Loucy (cell line): ENCODE measurements around the gene ANXA5.

Experiments
- H2AFZ ChIP-seq: fragments of 200-600 bp; sonication (generic); 2 replicates; pipeline ENCODE4 v1.6.0; 2016; ENCODE audit warnings: antibody characterized with exemption, mild to moderate bottlenecking, low read length, moderate library complexity
- H3F3A ChIP-seq: fragments of 200-600 bp; 2 replicates; pipeline ENCODE4 v1.6.0; 2016; ENCODE audit warnings: antibody characterized with exemption, low read depth, mild to moderate bottlenecking
- H3K27me3 ChIP-seq: fragments of 200-600 bp; sonication (generic); 2 replicates; pipeline ENCODE4 v1.6.1; 2014; ENCODE audit warnings: low read length, mild to moderate bottlenecking; ENCODE audit not compliant: insufficient read depth, poor library complexity, severe bottlenecking
- H3K36me3 ChIP-seq: fragments of 200-600 bp; sonication (generic); 2 replicates; pipeline ENCODE4 v1.6.1; 2016; ENCODE audit warnings: low read length; ENCODE audit not compliant: insufficient read depth
- H3K4me1 ChIP-seq: fragments of 200-600 bp; sonication (generic); 2 replicates; pipeline ENCODE4 v1.5.1; 2014; ENCODE audit warnings: low read length, mild to moderate bottlenecking; ENCODE audit not compliant: insufficient read depth, poor library complexity, severe bottlenecking
- H3K4me2 ChIP-seq: fragments of 200-600 bp; sonication (generic); 2 replicates; pipeline ENCODE4 v1.6.0; 2014; ENCODE audit warnings: antibody characterized with exemption, low read length, low read depth, mild to moderate bottlenecking; ENCODE audit not compliant: poor library complexity, severe bottlenecking
- H3K4me3 ChIP-seq: fragments of 200-600 bp; sonication (generic); 2 replicates; pipeline ENCODE4 v1.5.1; 2014; ENCODE audit warnings: low read length, mild to moderate bottlenecking, mixed read lengths; ENCODE audit not compliant: poor library complexity, severe bottlenecking
- H3K79me2 ChIP-seq: fragments of 200-600 bp; sonication (generic); 2 replicates; pipeline ENCODE4 v1.6.1; 2014; ENCODE audit warnings: low read length; ENCODE audit not compliant: insufficient read depth
- H3K9ac ChIP-seq: fragments of 200-600 bp; sonication (generic); 2 replicates; pipeline ENCODE4 v1.6.0; 2014; ENCODE audit warnings: mild to moderate bottlenecking, low read depth, low read length, moderate library complexity; ENCODE audit not compliant: poor library complexity, severe bottlenecking
- H3K9me2 ChIP-seq: fragments of 200-600 bp; sonication (generic); replicated peaks from 2 replicates; pipeline ENCODE4 v1.6.1; 2016; ENCODE audit warnings: low read depth, low read length, mixed read lengths
- H3K9me3 ChIP-seq: fragments of 200-600 bp; sonication (generic); 2 replicates; pipeline ENCODE4 v1.6.1; 2014; ENCODE audit warnings: mild to moderate bottlenecking, antibody characterized with exemption, low read length, low read depth; ENCODE audit not compliant: insufficient read depth
- H4K20me1 ChIP-seq: fragments of 200-600 bp; sonication (generic); 2 replicates; pipeline ENCODE4 v1.6.0; 2014; ENCODE audit warnings: antibody characterized with exemption, low read length, mild to moderate bottlenecking; ENCODE audit not compliant: insufficient read depth, poor library complexity, severe bottlenecking
- EZH2phosphoT487 ChIP-seq: fragments of 200-600 bp; IDR thresholded peaks from 2 replicates; pipeline ENCODE4 v1.6.1; 2018; ENCODE audit warnings: antibody characterized with exemption, mild to moderate bottlenecking, moderate library complexity, borderline replicate concordance
- TF ChIP-seq, protein P1 (sequence below): fragments of 200-600 bp; sonication (generic); conservative IDR thresholded peaks from 2 replicates; pipeline ENCODE4 v1.5.1; 2014; ENCODE audit warnings: mild to moderate bottlenecking, antibody characterized with exemption, low read length

ANXA5 gene

GRCh38 chr4:121709766-121710405 is 13.1 kb upstream of the ANXA5 start:
- Histone ChIP-seq H3K9ac (no peak overlapping the region), H3K4me1 (no peaks in the 10 kb centered on the region), H4K20me1 (no peaks in the 10 kb centered on the region), H3K36me3 (no peaks in the 10 kb centered on the region), H2AFZ (no peak overlapping the region), H3K4me2 (no peak overlapping the region), H3K9me3 (no peaks in the 10 kb centered on the region), H3F3A (no peaks in the 10 kb centered on the region), H3K79me2 (no peaks in the 10 kb centered on the region), H3K27me3 (no peaks in the 10 kb centered on the region), H3K9me2 (no peaks in the 10 kb centered on the region), H3K4me3 (no peak overlapping the region)
- TF ChIP-seq, protein P1, sequence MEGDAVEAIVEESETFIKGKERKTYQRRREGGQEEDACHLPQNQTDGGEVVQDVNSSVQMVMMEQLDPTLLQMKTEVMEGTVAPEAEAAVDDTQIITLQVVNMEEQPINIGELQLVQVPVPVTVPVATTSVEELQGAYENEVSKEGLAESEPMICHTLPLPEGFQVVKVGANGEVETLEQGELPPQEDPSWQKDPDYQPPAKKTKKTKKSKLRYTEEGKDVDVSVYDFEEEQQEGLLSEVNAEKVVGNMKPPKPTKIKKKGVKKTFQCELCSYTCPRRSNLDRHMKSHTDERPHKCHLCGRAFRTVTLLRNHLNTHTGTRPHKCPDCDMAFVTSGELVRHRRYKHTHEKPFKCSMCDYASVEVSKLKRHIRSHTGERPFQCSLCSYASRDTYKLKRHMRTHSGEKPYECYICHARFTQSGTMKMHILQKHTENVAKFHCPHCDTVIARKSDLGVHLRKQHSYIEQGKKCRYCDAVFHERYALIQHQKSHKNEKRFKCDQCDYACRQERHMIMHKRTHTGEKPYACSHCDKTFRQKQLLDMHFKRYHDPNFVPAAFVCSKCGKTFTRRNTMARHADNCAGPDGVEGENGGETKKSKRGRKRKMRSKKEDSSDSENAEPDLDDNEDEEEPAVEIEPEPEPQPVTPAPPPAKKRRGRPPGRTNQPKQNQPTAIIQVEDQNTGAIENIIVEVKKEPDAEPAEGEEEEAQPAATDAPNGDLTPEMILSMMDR, result no peak
- TF ChIP-seq EZH2phosphoT487, result no peak

DNA sequence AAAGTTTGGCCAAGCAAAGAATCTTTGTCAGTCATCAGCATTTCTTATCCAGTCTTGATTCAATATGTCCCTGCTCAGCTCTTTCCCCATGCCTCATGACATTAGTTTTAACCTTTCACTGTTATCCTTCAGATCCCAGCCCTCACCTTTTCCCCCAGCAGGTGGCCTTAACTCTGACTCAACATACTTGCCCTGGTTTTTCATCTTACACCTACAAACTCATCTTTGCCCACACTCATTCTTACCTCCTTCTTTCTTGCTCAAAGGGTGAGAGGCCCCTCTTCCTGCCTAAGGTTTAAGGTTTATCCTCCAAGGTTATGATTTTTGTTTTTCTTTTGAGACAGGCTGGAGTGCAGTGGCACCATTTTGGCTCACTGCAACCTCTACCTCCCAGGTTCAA is 10.6 kb upstream of the ANXA5 start:
- no peak overlapping the region for H3K4me2 ChIP-seq
- TF ChIP-seq EZH2phosphoT487, result no peak
- TF ChIP-seq, protein P1, result no peak

GRCh38 chr4:121706595-121707021 is 9.8 kb upstream of the ANXA5 start:
- H3K27me3 ChIP-seq, result no peaks in the 10 kb centered on the region
- H3K4me1 ChIP-seq, result no peaks in the 10 kb centered on the region
- no peak overlapping the region for H3K9ac ChIP-seq
- no peaks in the 10 kb centered on the region for H3F3A ChIP-seq
- no peaks in the 10 kb centered on the region for H3K36me3 ChIP-seq
- H4K20me1 ChIP-seq, result no peaks in the 10 kb centered on the region
- H3K79me2 ChIP-seq, result no peaks in the 10 kb centered on the region
- H2AFZ ChIP-seq, result no peak overlapping the region
- H3K9me2 ChIP-seq, result no peaks in the 10 kb centered on the region
- TF ChIP-seq EZH2phosphoT487, result no peak
- TF ChIP-seq, protein P1, result no peak
- H3K4me2 ChIP-seq, result no peak overlapping the region
- no peaks in the 10 kb centered on the region for H3K9me3 ChIP-seq
- H3K4me3 ChIP-seq, result no peak overlapping the region

More for the DNA sequence above, 10.6 kb upstream of the ANXA5 start:
- H3K79me2 ChIP-seq, result no peaks in the 10 kb centered on the region
- no peaks in the 10 kb centered on the region for H4K20me1 ChIP-seq
- H3K36me3 ChIP-seq, result no peaks in the 10 kb centered on the region
- H2AFZ ChIP-seq, result no peak overlapping the region
- H3K4me1 ChIP-seq, result no peaks in the 10 kb centered on the region
- no peaks in the 10 kb centered on the region for H3K9me2 ChIP-seq
- H3K9ac ChIP-seq, result no peak overlapping the region
- no peaks in the 10 kb centered on the region for H3K27me3 ChIP-seq
- no peaks in the 10 kb centered on the region for H3K9me3 ChIP-seq
- no peaks in the 10 kb centered on the region for H3F3A ChIP-seq
- no peak overlapping the region for H3K4me3 ChIP-seq
